Measurements from ENCODE around the gene CCDC182. TPM values are rescaled to one million over a fixed set of nuclear protein-coding genes. Genes with fewer than 3 reads are reported as not detected.

The CCDC182 gene
- total and polyA plus RNA-seq, 2 experiments from 2014 or later, result not detected

GRCh38 chr17:57727630-57728175 is 17.4 kb downstream of the CCDC182 start:
- no peaks in the 10 kb centered on the region for H3F3A ChIP-seq (replicated peaks; ENCODE audit: low read depth)
- H3K36me3 ChIP-seq (ENCODE audit: insufficient read depth), result no peaks in the 10 kb centered on the region
- no peak overlapping the region for H3K4me3 ChIP-seq
- H3K9me2 ChIP-seq (ENCODE audit: insufficient read depth), result 0 out of 2 replicates have a peak, but pooled peaks cover 3% of the 10 kb centered on the region
- no peaks in the 10 kb centered on the region for H3K36me3 Mint-ChIP-seq (ENCODE audit: low read depth)
- ATAC-seq, result no peak
- no peaks in the 10 kb centered on the region for H3K4me1 ChIP-seq (ENCODE audit: insufficient read depth)
- TF ChIP-seq EZH2phosphoT487 (IDR thresholded peaks at IDR 0.05; ENCODE audit: unreplicated experiment) (no peak), STAT1 (IDR thresholded peaks at IDR 0.05; ENCODE audit: unreplicated experiment) (no peak), JUNB (IDR thresholded peaks at IDR 0.05; ENCODE audit: unreplicated experiment) (no peak), ZNF462 (CRISPR knock-in tag; IDR thresholded peaks at IDR 0.05) (no peak), NANOG (IDR thresholded peaks at IDR 0.05; ENCODE audit: borderline replicate concordance) (no peak), ETS1 (IDR thresholded peaks at IDR 0.05) (no peak), EZH2 (IDR thresholded peaks at IDR 0.05; ENCODE audit: low read depth, unreplicated experiment) (no peak), ZNF114 (CRISPR knock-in tag; IDR thresholded peaks at IDR 0.05) (no peak)
- no peaks in the 10 kb centered on the region for H3K27me3 ChIP-seq (ENCODE audit: insufficient read depth)
- no peak overlapping the region for H3K27ac ChIP-seq (ENCODE audit: low read depth)
- no peaks in the 10 kb centered on the region for H3K79me2 ChIP-seq (replicated peaks; ENCODE audit: insufficient read depth)
- no peak overlapping the region for H3K27ac Mint-ChIP-seq
- H3K4me2 ChIP-seq, result no peak overlapping the region
- no peak for DNase-seq (ENCODE audit: low spot score)
- H2AFZ ChIP-seq, result no peak overlapping the region
- no peaks in the 10 kb centered on the region; the same call in 2 of the 3 replicates for H3K4me1 Mint-ChIP-seq
- H3K4me3 Mint-ChIP-seq, result no peak overlapping the region
- H3K9me3 Mint-ChIP-seq, result no peaks in the 10 kb centered on the region
- no peaks in the 10 kb centered on the region for H4K20me1 ChIP-seq (replicated peaks; ENCODE audit: insufficient read depth)
- H3K27me3 Mint-ChIP-seq (ENCODE audit: insufficient read depth, low read depth, poor library complexity), result peaks cover 17% of the 10 kb centered on the region
